PC-9 (cell line): ENCODE data around the gene EIF4E1B. TPM values are rescaled to one million over a fixed set of nuclear protein-coding genes. Genes with fewer than 3 reads are reported as not detected.

Experiments used
- BruUV-seq: library from RNA; stranded (reverse); fragments of 400-500 nt; replicated peaks from 2 replicates; lab custom pipeline; 2021; lab: Mats Ljungman, UMichigan
- CTCF ChIA-PET: fragments of 300-600 bp; sonication (Branson Sonifier 250); formaldehyde crosslinking; loops from one replicate; lab custom pipeline; 2022; ENCODE audit warnings: antibody characterized with exemption; lab: Charles Lee
- POLR2A ChIA-PET: fragments of 300-600 bp; sonication (Branson Sonifier 250); formaldehyde crosslinking; loops from one replicate; lab custom pipeline; 2022; ENCODE audit warnings: antibody characterized with exemption; ENCODE audit not compliant: unreplicated experiment; lab: Charles Lee
- DNase-seq, 2 experiments: peaks; one replicate each; pipeline versions ENCODE4 v3.0.0 to v3.0.0-alpha.2; 2015 to 2022; ENCODE audit warnings: mixed read lengths in 1 of 2
- H2AFZ ChIP-seq: fragments of 200-600 bp; sonication (generic); 2 replicates; pipeline ENCODE4 v1.8.1; 2017; ENCODE audit warnings: antibody characterized with exemption
- H3F3A ChIP-seq: fragments of 200-600 bp; sonication (generic); 2 replicates; pipeline ENCODE4 v1.8.1; 2017; ENCODE audit warnings: antibody characterized with exemption, mild to moderate bottlenecking, low read depth; ENCODE audit not compliant: insufficient read depth
- H3K27ac ChIP-seq: fragments of 200-600 bp; sonication (generic); 2 replicates; pipeline ENCODE4 v1.6.1; 2016; ENCODE audit warnings: mixed run types
- H3K27me3 ChIP-seq: fragments of 200-600 bp; sonication (generic); 2 replicates; pipeline ENCODE4 v1.6.1; 2016; ENCODE audit warnings: low read depth, mixed run types; ENCODE audit not compliant: insufficient read depth
- H3K36me3 ChIP-seq: fragments of 200-600 bp; sonication (generic); 2 replicates; pipeline ENCODE4 v1.6.1; 2016; ENCODE audit warnings: low read depth, mixed run types
- H3K4me1 ChIP-seq: fragments of 200-600 bp; sonication (generic); replicated peaks from 2 replicates; pipeline ENCODE4 v1.6.1; 2016; ENCODE audit warnings: mixed run types; ENCODE audit not compliant: insufficient read depth
- H3K4me2 ChIP-seq: fragments of 200-600 bp; sonication (generic); 2 replicates; pipeline ENCODE4 v1.6.1; 2017; ENCODE audit warnings: mixed run types
- H3K4me3 ChIP-seq: fragments of 200-600 bp; sonication (generic); 2 replicates; pipeline ENCODE4 v1.6.1; 2016; ENCODE audit warnings: mixed run types
- H3K79me2 ChIP-seq: fragments of 200-600 bp; sonication (generic); 2 replicates; pipeline ENCODE4 v1.6.1; 2017; ENCODE audit warnings: low read depth, mixed run types
- H3K9me2 ChIP-seq: fragments of 200-600 bp; sonication (generic); 2 replicates; pipeline ENCODE4 v1.8.1; 2017; ENCODE audit warnings: mild to moderate bottlenecking; ENCODE audit not compliant: insufficient read depth
- H3K9me3 ChIP-seq: fragments of 200-600 bp; sonication (generic); 2 replicates; pipeline ENCODE4 v1.8.1; 2016; ENCODE audit warnings: low read depth; ENCODE audit not compliant: insufficient read depth
- H4K20me1 ChIP-seq: fragments of 200-600 bp; sonication (generic); 2 replicates; pipeline ENCODE4 v1.8.1; 2017; ENCODE audit not compliant: insufficient read depth
- EZH2 ChIP-seq: fragments of 200-600 bp; sonication (generic); IDR thresholded peaks from 2 replicates; pipeline ENCODE4 v1.8.0; 2017; ENCODE audit warnings: antibody characterized with exemption, low read depth
- intact Hi-C: fragments of 100-400 bp; cut with micrococcal nuclease; formaldehyde crosslinking; loops from one replicate; pipeline ENCODE4 v1.10.0; 2022; ENCODE audit not compliant: unreplicated experiment
- total RNA-seq: library from RNA; stranded (reverse); gene quantifications from 2 replicates; pipeline ENCODE4 v1.2.3, GENCODE V29; 2021
- TF ChIP-seq, protein P1 (sequence below): fragments of 200-600 bp; sonication (generic); conservative IDR thresholded peaks from 2 replicates; pipeline ENCODE4 v1.6.1; 2017; ENCODE audit warnings: mixed run types, antibody characterized with exemption, mild to moderate bottlenecking, moderate library complexity

Gene EIF4E1B
- total RNA-seq, 1 experiment from 2014 or later, result not detected

DNA sequence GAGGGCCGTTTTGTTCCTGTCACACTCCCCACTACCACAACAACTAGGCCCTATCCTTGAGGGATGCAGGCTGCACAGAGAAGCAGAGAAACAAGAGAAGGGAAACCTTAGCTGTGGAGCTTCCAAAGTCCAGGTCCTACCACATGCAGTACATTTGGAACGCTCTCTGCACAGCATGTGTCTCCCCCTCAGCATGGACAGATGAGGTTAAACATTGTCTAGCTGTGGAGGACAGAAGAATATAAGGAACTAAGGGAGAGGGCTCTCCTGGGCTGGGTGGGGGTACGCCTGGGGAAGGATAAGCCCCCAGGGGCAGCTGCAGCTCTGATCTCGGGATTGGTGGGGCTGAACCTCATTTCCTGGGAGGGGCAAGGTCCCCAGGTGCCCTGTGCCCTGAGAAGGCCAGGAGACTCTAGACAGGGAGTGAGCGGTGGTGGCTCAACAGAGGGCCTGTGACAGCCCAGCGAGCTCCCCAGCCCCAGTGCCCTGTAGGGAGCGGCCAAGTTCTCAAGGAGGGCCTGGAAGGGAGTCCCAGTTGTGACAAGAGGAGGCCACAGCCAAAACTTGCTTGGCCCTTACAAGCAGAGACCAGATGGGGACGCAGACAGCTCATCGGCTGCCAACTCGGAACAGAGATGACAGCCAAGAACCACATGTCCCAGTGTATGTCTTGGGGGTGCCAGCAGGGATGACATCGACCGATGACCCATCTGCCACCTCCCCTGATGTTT lies 46.9 kb downstream of the EIF4E1B start:
- H3K9me2 ChIP-seq, result no peaks in the 10 kb centered on the region
- H3F3A ChIP-seq, result no peaks in the 10 kb centered on the region
- no peak overlapping the region for H2AFZ ChIP-seq
- TF ChIP-seq, protein P1, sequence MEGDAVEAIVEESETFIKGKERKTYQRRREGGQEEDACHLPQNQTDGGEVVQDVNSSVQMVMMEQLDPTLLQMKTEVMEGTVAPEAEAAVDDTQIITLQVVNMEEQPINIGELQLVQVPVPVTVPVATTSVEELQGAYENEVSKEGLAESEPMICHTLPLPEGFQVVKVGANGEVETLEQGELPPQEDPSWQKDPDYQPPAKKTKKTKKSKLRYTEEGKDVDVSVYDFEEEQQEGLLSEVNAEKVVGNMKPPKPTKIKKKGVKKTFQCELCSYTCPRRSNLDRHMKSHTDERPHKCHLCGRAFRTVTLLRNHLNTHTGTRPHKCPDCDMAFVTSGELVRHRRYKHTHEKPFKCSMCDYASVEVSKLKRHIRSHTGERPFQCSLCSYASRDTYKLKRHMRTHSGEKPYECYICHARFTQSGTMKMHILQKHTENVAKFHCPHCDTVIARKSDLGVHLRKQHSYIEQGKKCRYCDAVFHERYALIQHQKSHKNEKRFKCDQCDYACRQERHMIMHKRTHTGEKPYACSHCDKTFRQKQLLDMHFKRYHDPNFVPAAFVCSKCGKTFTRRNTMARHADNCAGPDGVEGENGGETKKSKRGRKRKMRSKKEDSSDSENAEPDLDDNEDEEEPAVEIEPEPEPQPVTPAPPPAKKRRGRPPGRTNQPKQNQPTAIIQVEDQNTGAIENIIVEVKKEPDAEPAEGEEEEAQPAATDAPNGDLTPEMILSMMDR, result no peak
- TF ChIP-seq EZH2, result no peak
- no peak overlapping the region for H3K4me3 ChIP-seq
- H3K27ac ChIP-seq, result no peak overlapping the region
- CTCF ChIA-PET, result no interaction called here
- no peaks in the 10 kb centered on the region for H3K27me3 ChIP-seq
- H4K20me1 ChIP-seq, result no peaks in the 10 kb centered on the region
- no peaks in the 10 kb centered on the region for H3K79me2 ChIP-seq
- no peak overlapping the region for H3K4me2 ChIP-seq
- no peaks in the 10 kb centered on the region for H3K36me3 ChIP-seq
- peaks cover 14% of the 10 kb centered on the region; the same call in 1 of the 2 replicates for H3K4me1 ChIP-seq
- BruUV-seq, result no TSS peak
- intact Hi-C loops, result no loop called here
- no peak for DNase-seq
- POLR2A ChIA-PET, result no interaction called here
- no peaks in the 10 kb centered on the region for H3K9me3 ChIP-seq

DNA sequence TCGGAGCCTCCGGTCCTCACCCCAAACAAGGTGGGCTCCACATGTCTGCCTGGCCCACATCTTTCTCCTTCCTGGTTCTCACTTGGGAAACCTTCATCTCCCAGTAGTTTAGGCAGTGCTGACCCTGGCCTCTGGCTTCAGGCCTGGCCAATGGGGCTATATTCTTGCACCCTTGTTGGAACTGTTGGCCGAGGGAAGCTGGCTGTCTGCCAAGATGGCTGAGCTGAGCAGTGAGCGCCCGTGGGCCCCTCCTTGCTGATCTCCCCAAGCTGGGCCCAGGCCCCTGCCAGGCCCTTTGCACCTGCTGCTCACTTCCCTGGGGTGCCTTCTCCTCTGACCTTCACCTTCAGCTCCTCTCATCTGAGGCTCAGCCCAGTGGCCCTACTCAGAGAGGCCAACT lies 48.1 kb downstream of the EIF4E1B start:
- no peaks in the 10 kb centered on the region for H3K79me2 ChIP-seq
- CTCF ChIA-PET, result interaction anchor here (1.6 kb wide), 1 partner anchor 18 kb away, joined by 3 read pairs; no protein-coding TSS in a partner anchor

DNA sequence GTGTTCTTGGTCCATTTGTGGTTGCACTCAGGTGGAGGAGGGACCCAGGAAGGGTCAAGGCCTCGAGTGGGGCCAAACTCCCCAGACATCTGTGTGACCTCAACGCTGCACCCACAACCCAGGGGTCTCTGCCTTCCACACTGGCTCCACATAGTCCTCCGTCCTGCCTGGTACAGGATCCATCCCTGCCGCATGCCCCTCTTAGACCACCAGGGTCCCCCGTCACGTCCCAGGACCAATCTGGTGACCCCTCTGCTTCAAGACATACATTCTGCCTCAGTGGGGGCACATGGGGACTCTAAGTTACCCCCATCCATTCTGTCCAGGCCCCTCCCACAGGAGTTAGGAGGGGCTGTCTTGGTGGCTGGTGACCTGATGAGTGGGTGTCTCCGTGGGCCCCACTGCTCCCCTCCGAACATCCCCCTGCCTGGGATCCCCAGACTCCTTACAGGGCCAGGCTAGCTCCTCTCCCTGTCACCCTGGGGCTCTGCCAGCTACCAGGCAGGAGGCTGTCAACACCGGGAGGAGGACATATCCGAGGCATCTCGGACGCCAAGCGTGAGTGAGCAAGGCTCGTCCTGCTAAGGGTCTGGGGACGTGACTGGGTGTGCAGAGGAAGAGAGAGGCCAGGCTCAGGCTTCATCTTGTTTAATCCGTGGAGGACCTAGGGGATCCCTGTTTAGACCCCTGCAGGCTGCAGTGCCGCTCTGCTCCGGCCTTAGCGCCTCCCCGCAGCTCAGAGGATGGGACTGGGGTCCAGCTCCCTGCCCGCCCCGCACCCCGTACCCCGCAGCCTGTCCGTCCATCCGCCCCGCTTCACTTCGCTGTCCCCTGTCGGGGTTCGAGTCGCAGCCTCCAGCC lies 49.1 kb downstream of the EIF4E1B start:
- Histone ChIP-seq H3K9me3 (no peaks in the 10 kb centered on the region), H3K9me2 (no peaks in the 10 kb centered on the region), H2AFZ (no peak overlapping the region), H3K79me2 (no peaks in the 10 kb centered on the region), H3K27ac (no peak overlapping the region), H3K4me3 (no peak overlapping the region), H3K4me2 (no peak overlapping the region), H3K36me3 (no peaks in the 10 kb centered on the region), H3K4me1 (peaks cover 14% of the 10 kb centered on the region; the same call in 1 of the 2 replicates), H3F3A (no peaks in the 10 kb centered on the region), H3K27me3 (no peaks in the 10 kb centered on the region), H4K20me1 (no peaks in the 10 kb centered on the region)
- intact Hi-C loops, result no loop called here
- CTCF ChIA-PET, result interaction anchor here (1.6 kb wide), 1 partner anchor 19 kb away, joined by 3 read pairs; no protein-coding TSS in a partner anchor
- BruUV-seq, result no TSS peak
- no peak for DNase-seq
- TF ChIP-seq, protein P1, result no peak
- no peak for TF ChIP-seq EZH2
- POLR2A ChIA-PET, result no interaction called here

More for the DNA sequence above, 48.1 kb downstream of the EIF4E1B start:
- no peaks in the 10 kb centered on the region for H3K9me2 ChIP-seq
- intact Hi-C loops, result no loop called here
- TF ChIP-seq EZH2, result no peak
- TF ChIP-seq, protein P1, result no peak
- no peak overlapping the region for H2AFZ ChIP-seq
- H3K27ac ChIP-seq, result no peak overlapping the region
- H4K20me1 ChIP-seq, result no peaks in the 10 kb centered on the region
- POLR2A ChIA-PET, result no interaction called here
- H3K4me1 ChIP-seq, result peaks cover 14% of the 10 kb centered on the region; the same call in 1 of the 2 replicates
- no peaks in the 10 kb centered on the region for H3K27me3 ChIP-seq
- no peak overlapping the region for H3K4me3 ChIP-seq
- H3K36me3 ChIP-seq, result no peaks in the 10 kb centered on the region
- H3K9me3 ChIP-seq, result no peaks in the 10 kb centered on the region
- no peaks in the 10 kb centered on the region for H3F3A ChIP-seq
- DNase-seq, result no peak
- no peak overlapping the region for H3K4me2 ChIP-seq
- BruUV-seq, result no TSS peak
